Measurements from ENCODE around the gene DYSF.

GRCh38 chr2:71455011-71455740 is 1.8 kb downstream of the DYSF start:
- TF ChIP-seq EZH2 (IDR thresholded peaks at IDR 0.05; ENCODE audit: borderline replicate concordance, insufficient read depth, low read depth, low read length, poor library complexity, severe bottlenecking), result no peak
- TF ChIP-seq, protein P1, sequence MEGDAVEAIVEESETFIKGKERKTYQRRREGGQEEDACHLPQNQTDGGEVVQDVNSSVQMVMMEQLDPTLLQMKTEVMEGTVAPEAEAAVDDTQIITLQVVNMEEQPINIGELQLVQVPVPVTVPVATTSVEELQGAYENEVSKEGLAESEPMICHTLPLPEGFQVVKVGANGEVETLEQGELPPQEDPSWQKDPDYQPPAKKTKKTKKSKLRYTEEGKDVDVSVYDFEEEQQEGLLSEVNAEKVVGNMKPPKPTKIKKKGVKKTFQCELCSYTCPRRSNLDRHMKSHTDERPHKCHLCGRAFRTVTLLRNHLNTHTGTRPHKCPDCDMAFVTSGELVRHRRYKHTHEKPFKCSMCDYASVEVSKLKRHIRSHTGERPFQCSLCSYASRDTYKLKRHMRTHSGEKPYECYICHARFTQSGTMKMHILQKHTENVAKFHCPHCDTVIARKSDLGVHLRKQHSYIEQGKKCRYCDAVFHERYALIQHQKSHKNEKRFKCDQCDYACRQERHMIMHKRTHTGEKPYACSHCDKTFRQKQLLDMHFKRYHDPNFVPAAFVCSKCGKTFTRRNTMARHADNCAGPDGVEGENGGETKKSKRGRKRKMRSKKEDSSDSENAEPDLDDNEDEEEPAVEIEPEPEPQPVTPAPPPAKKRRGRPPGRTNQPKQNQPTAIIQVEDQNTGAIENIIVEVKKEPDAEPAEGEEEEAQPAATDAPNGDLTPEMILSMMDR (IDR thresholded peaks at IDR 0.05), result no peak

Data from B cell (primary cell).